WTC11 (cell line): Measurements from ENCODE around the gene CUEDC1.

Experiments
- ARID4B ChIP-seq: sonication (generic); formaldehyde crosslinking; IDR thresholded peaks from 2 replicates; pipeline ENCODE4 v1.8.0; 2023; ENCODE audit warnings: missing genetic modification reagents, mild to moderate bottlenecking, borderline replicate concordance
- ATF2 ChIP-seq: sonication (generic); formaldehyde crosslinking; IDR thresholded peaks from 2 replicates; pipeline ENCODE4 v1.8.1; 2022; ENCODE audit warnings: low read depth, missing genetic modification reagents, borderline replicate concordance
- ATF3 ChIP-seq: sonication (generic); formaldehyde crosslinking; conservative IDR thresholded peaks from 2 replicates; pipeline ENCODE4 v1.8.1; 2022; ENCODE audit warnings: mild to moderate bottlenecking, missing genetic modification reagents
- CTCF ChIP-seq: fragments of 200-600 bp; IDR thresholded peaks from 2 replicates; pipeline ENCODE4 v1.8.0; 2022; ENCODE audit warnings: antibody characterized with exemption
- HMGA2 ChIP-seq: fragments of 250-450 bp; sonication (Bioruptor Pico); IDR thresholded peaks from 2 replicates; pipeline ENCODE4 v1.4.0; 2021; ENCODE audit warnings: mild to moderate bottlenecking, moderate library complexity
- STAT6 ChIP-seq: sonication (generic); formaldehyde crosslinking; conservative IDR thresholded peaks from 2 replicates; pipeline ENCODE4 v1.8.1; 2023; ENCODE audit warnings: mild to moderate bottlenecking, low read depth, missing genetic modification reagents, moderate library complexity
- TEAD1 ChIP-seq: sonication (generic); formaldehyde crosslinking; IDR thresholded peaks from 2 replicates; pipeline ENCODE4 v1.8.0; 2022; ENCODE audit warnings: mild to moderate bottlenecking, missing genetic modification reagents
- TP53 ChIP-seq: sonication (generic); formaldehyde crosslinking; IDR thresholded peaks from 2 replicates; pipeline ENCODE4 v1.8.1; 2023; ENCODE audit warnings: mild to moderate bottlenecking, missing genetic modification reagents
- ZNF121 ChIP-seq: sonication (generic); formaldehyde crosslinking; IDR thresholded peaks from 2 replicates; pipeline ENCODE4 v1.8.0; 2023; ENCODE audit warnings: missing genetic modification reagents

- TF ChIP-seq CTCF (no peak), ATF2 (CRISPR knock-in tag) (no peak), ATF3 (CRISPR knock-in tag) (no peak), STAT6 (CRISPR knock-in tag) (no peak), ZNF121 (CRISPR knock-in tag) (no peak), HMGA2 (CRISPR knock-in tag) (no peak), ARID4B (CRISPR knock-in tag) (no peak), TP53 (no peak), TEAD1 (CRISPR knock-in tag) (no peak)
Observed at GRCh38 chr17:57875290-57876022, 79.8 kb downstream of the CUEDC1 start.
